ENCODE measurements around the gene OPTC.

OPTC gene

GRCh38 chr1:203521074-203521794 is 27.3 kb downstream of the OPTC start:
- no peak for TF ChIP-seq EZH2phosphoT487 (conservative IDR thresholded peaks at IDR 0.05; ENCODE audit: low read length)
- TF ChIP-seq, protein P1, sequence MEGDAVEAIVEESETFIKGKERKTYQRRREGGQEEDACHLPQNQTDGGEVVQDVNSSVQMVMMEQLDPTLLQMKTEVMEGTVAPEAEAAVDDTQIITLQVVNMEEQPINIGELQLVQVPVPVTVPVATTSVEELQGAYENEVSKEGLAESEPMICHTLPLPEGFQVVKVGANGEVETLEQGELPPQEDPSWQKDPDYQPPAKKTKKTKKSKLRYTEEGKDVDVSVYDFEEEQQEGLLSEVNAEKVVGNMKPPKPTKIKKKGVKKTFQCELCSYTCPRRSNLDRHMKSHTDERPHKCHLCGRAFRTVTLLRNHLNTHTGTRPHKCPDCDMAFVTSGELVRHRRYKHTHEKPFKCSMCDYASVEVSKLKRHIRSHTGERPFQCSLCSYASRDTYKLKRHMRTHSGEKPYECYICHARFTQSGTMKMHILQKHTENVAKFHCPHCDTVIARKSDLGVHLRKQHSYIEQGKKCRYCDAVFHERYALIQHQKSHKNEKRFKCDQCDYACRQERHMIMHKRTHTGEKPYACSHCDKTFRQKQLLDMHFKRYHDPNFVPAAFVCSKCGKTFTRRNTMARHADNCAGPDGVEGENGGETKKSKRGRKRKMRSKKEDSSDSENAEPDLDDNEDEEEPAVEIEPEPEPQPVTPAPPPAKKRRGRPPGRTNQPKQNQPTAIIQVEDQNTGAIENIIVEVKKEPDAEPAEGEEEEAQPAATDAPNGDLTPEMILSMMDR (IDR thresholded peaks at IDR 0.05; ENCODE audit: insufficient read depth, low read length, poor library complexity, severe bottlenecking): no peak
- no peak overlapping the region for H3K4me3 ChIP-seq (ENCODE audit: insufficient read depth, low read length, poor library complexity, severe bottlenecking)
- no peak overlapping the region for H2AFZ ChIP-seq (ENCODE audit: low read depth, low read length, severe bottlenecking)
- H3K27me3 ChIP-seq (ENCODE audit: low read length): no peaks in the 10 kb centered on the region
- H3K9ac ChIP-seq (ENCODE audit: low read length): no peak overlapping the region
- H3K36me3 ChIP-seq (ENCODE audit: low read length): no peaks in the 10 kb centered on the region
- no peaks in the 10 kb centered on the region for H3K9me2 ChIP-seq (replicated peaks; ENCODE audit: insufficient read depth, low read length)
- H3K9me3 ChIP-seq (ENCODE audit: insufficient read depth, low read length): no peaks in the 10 kb centered on the region
- H3F3A ChIP-seq (ENCODE audit: insufficient read depth): no peaks in the 10 kb centered on the region
- no peaks in the 10 kb centered on the region for H3K79me2 ChIP-seq (ENCODE audit: insufficient read depth, low read length)
- no peak overlapping the region for H3K4me2 ChIP-seq (ENCODE audit: low read depth, low read length, poor library complexity, severe bottlenecking)
- H4K20me1 ChIP-seq (ENCODE audit: low read depth, low read length): no peaks in the 10 kb centered on the region
- H3K27ac ChIP-seq (ENCODE audit: low read depth, low read length): no peak overlapping the region

DNA sequence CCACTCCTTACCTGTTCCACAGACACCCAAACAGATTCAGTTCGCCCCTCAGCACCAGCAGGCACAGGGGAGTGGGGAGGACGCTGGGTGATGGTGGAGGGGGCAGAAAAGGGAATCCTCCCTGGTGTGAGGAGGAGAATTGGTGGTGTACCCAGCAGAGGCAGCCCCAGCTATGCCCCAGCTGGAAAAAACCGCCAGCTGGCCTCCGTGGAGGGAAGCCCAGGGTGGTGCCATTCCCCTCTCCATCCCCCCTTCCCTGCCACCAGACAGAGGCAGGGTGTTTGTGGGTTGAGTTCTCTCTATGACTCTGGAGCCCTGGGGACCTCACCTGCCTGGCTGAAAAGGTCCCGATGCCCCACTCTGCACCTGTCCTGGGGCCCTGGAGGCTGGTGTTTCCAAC is 27.9 kb downstream of the OPTC start:
- no peak overlapping the region for H3K4me3 ChIP-seq (ENCODE audit: insufficient read depth, low read length, poor library complexity, severe bottlenecking)
- no peaks in the 10 kb centered on the region for H4K20me1 ChIP-seq (ENCODE audit: low read depth, low read length)
- H2AFZ ChIP-seq (ENCODE audit: low read depth, low read length, severe bottlenecking): no peak overlapping the region
- H3K9me2 ChIP-seq (replicated peaks; ENCODE audit: insufficient read depth, low read length): no peaks in the 10 kb centered on the region
- TF ChIP-seq, protein P1 (IDR thresholded peaks at IDR 0.05; ENCODE audit: insufficient read depth, low read length, poor library complexity, severe bottlenecking): no peak
- TF ChIP-seq EZH2phosphoT487 (conservative IDR thresholded peaks at IDR 0.05; ENCODE audit: low read length): no peak
- H3K4me2 ChIP-seq (ENCODE audit: low read depth, low read length, poor library complexity, severe bottlenecking): no peak overlapping the region
- no peaks in the 10 kb centered on the region for H3K9me3 ChIP-seq (ENCODE audit: insufficient read depth, low read length)
- H3K27me3 ChIP-seq (ENCODE audit: low read length): no peaks in the 10 kb centered on the region
- no peaks in the 10 kb centered on the region for H3F3A ChIP-seq (ENCODE audit: insufficient read depth)
- no peak overlapping the region for H3K27ac ChIP-seq (ENCODE audit: low read depth, low read length)
- no peak overlapping the region for H3K9ac ChIP-seq (ENCODE audit: low read length)
- no peaks in the 10 kb centered on the region for H3K36me3 ChIP-seq (ENCODE audit: low read length)
- no peaks in the 10 kb centered on the region for H3K79me2 ChIP-seq (ENCODE audit: insufficient read depth, low read length)

DNA sequence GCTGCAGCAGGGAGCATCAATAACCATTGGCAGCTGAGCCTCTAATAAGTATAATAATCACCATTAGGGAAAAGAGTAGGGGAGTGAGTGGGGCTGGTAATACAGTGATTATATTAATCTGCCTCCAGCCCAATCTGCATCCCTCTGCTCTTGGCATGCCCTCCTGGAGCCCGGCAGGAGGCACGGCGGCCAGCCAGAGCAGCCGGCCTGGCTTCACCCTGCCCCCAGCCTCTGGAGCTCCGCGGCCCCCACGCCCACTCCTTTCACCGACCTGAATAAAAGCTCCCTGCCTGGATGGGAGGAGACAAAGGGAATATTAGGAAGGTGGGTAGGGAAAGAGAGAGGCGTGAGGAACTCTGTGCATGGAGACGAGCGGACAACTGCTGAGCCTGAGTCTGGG is 28.3 kb downstream of the OPTC start:
- H3K27me3 ChIP-seq (ENCODE audit: low read length): no peaks in the 10 kb centered on the region

More for the DNA sequence above, 28.3 kb downstream of the OPTC start:
- no peaks in the 10 kb centered on the region for H3F3A ChIP-seq (ENCODE audit: insufficient read depth)
- H3K4me3 ChIP-seq (ENCODE audit: insufficient read depth, low read length, poor library complexity, severe bottlenecking): no peak overlapping the region
- TF ChIP-seq, protein P1 (IDR thresholded peaks at IDR 0.05; ENCODE audit: insufficient read depth, low read length, poor library complexity, severe bottlenecking): no peak
- no peak for TF ChIP-seq EZH2phosphoT487 (conservative IDR thresholded peaks at IDR 0.05; ENCODE audit: low read length)
- H3K79me2 ChIP-seq (ENCODE audit: insufficient read depth, low read length): no peaks in the 10 kb centered on the region
- no peak overlapping the region for H3K4me2 ChIP-seq (ENCODE audit: low read depth, low read length, poor library complexity, severe bottlenecking)
- no peaks in the 10 kb centered on the region for H4K20me1 ChIP-seq (ENCODE audit: low read depth, low read length)
- no peak overlapping the region for H2AFZ ChIP-seq (ENCODE audit: low read depth, low read length, severe bottlenecking)
- no peak overlapping the region for H3K27ac ChIP-seq (ENCODE audit: low read depth, low read length)
- no peaks in the 10 kb centered on the region for H3K9me2 ChIP-seq (replicated peaks; ENCODE audit: insufficient read depth, low read length)
- H3K9ac ChIP-seq (ENCODE audit: low read length): no peak overlapping the region
- no peaks in the 10 kb centered on the region for H3K9me3 ChIP-seq (ENCODE audit: insufficient read depth, low read length)
- no peaks in the 10 kb centered on the region for H3K36me3 ChIP-seq (ENCODE audit: low read length)

Measured in SU-DHL-6 (cell line).